Fibroblast of pulmonary artery (primary cell): ENCODE data around the gene MTA3.

Source experiments
- DNase-seq: peaks from one replicate; pipeline ENCODE4 v3.0.0-alpha.2; 2010; ENCODE audit warnings: low read depth
- H3K4me3 ChIP-seq: replicated peaks from 2 replicates; pipeline ENCODE4 v1.5.1; 2011; ENCODE audit warnings: low read depth, mild to moderate bottlenecking, control low read depth, low read length, moderate library complexity
- CTCF ChIP-seq: IDR thresholded peaks from 2 replicates; pipeline ENCODE4 v1.5.1; 2011; ENCODE audit warnings: mild to moderate bottlenecking, control low read depth, low read length, inconsistent platforms; ENCODE audit errors: missing control alignments

The MTA3 gene

GRCh38 chr2:42713920-42714319 lies 145.5 kb downstream of the MTA3 start:
- DNase-seq: no peak
- TF ChIP-seq CTCF: no peak
- H3K4me3 ChIP-seq: no peak overlapping the region

- no peak for TF ChIP-seq CTCF
- DNase-seq: no peak
- H3K4me3 ChIP-seq: no peak overlapping the region
These were observed 146.3 kb downstream of the MTA3 start for GRCh38 chr2:42714686-42715085.

DNA sequence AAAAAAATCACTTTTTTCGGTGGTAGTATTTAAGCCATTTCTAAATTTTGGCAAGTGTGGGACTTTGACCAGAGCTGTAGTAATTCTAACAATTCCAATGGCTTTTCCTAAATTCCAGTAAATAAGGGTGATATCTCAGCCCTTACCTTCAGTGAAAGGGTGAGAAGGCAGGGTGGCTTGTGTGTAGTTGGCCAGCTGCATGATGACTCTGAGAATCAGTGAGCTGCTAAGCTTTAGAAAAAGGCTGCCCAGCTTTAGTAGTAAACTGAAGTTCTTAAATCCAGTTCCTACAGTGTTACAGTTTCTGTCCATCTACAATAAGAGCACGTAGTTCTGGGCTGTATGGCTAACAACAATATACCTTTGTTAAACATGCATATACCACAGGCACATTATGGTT lies 153.5 kb downstream of the MTA3 start:
- no peak overlapping the region for H3K4me3 ChIP-seq
- TF ChIP-seq CTCF: no peak
- DNase-seq: no peak

DNA sequence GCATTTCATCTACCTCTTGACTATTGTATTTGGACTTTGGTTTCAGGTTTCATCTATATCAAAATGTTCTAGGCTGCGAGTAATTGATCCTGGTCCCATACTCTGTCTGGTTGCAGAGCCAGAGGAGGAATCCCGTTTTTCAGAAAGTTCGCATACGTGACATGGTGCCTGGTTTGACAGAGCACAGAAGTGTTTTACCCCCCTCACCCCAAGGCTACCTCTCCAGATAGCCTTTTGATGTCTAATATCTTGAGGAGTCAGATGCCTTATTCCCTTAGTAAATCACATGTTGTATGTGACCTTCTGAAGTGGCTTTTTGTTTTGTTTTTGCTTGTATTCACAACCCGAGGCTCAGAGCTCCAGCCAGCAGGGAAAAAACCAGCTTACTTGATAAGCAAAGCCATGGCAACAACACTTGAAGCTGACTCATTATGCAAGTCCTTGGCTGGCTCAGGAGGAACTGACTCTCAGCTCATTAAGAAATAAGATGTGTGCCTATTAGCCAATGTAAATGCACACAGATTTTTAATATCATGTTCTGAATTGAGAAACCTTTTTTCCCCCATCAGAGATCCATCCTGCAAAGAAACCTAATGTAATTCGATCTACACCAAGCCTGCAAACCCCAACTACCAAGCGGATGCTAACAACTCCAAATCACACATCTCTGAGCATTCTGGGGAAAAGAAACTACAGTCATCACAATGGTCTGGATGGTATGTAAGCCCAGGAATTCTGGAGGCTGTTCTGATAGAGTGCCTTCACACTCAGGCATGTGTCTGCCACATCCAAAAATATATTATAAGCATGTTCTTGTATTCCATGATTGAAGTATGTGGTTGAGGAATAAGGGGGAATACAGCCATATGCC lies 154.1 kb downstream of the MTA3 start:
- no peak for TF ChIP-seq CTCF
- DNase-seq: peak; percentile 92

DNA sequence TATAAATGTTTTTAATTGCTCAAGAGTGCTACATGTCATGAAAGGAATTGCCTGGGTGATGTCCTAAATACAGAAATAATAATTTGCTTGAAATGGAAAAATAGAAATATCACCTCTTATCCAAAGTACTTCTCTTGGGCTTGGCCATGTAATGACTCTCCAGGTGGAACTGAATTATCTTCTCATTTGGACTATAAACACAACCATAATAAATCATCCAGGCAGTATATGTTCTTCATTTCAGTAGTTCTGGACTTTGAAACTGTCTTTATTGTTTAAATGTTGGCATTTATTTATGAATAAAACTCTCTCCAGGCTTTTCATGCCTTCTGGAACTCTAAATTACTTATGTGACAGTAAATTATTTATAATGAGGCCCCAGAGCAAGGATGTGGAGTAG lies 155.0 kb downstream of the MTA3 start:
- TF ChIP-seq CTCF: no peak
- no peak overlapping the region for H3K4me3 ChIP-seq
- no peak for DNase-seq

More for the DNA sequence above, 154.1 kb downstream of the MTA3 start:
- no peak overlapping the region for H3K4me3 ChIP-seq

GRCh38 chr2:42724886-42725285 lies 156.5 kb downstream of the MTA3 start:
- no peak for TF ChIP-seq CTCF
- H3K4me3 ChIP-seq: no peak overlapping the region
- DNase-seq: no peak

DNA sequence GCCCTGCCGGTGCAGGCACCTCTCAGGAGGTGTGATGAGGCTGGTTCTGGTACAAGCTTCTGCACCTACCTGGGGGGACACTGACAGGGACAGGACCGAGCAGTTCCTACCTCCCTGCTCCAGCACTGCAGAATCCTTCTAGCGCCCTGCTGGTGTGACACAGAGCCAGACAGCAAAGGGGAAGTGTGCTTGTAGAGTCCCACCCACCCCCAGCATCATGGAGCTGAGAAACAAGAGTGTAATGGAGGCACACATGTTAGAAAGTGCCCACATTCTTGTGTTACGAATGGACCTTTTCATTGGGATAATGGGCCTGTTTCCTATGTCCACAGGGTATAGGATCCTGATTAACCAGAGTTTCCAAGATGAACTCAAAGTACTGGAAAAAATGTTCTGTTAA lies 157.2 kb downstream of the MTA3 start:
- no peak overlapping the region for H3K4me3 ChIP-seq
- no peak for TF ChIP-seq CTCF
- no peak for DNase-seq
